Prostate gland (tissue), 2 donors: ENCODE results near the gene ZCCHC7.

Experiments
- POLR2AphosphoS5 ChIP-seq: sonication (generic); formaldehyde crosslinking; IDR thresholded peaks from one replicate; pipeline ENCODE4 v1.6.1; 2017; ENCODE audit warnings: antibody characterized with exemption
- TF ChIP-seq, protein P1 (sequence below), 4 experiments: fragments of 200-600 bp in 2 of 4; fragments of 450-650 bp in 2 of 4; sonication (generic) in 2 of 4; IDR thresholded peaks; 1 replicate in 3 of 4; 2 replicates in 1 of 4; pipeline ENCODE4 v1.5.1; 2016 to 2019; ENCODE audit warnings: antibody characterized with exemption in 4 of 4, mild to moderate bottlenecking in 2 of 4, moderate library complexity in 2 of 4

DNA sequence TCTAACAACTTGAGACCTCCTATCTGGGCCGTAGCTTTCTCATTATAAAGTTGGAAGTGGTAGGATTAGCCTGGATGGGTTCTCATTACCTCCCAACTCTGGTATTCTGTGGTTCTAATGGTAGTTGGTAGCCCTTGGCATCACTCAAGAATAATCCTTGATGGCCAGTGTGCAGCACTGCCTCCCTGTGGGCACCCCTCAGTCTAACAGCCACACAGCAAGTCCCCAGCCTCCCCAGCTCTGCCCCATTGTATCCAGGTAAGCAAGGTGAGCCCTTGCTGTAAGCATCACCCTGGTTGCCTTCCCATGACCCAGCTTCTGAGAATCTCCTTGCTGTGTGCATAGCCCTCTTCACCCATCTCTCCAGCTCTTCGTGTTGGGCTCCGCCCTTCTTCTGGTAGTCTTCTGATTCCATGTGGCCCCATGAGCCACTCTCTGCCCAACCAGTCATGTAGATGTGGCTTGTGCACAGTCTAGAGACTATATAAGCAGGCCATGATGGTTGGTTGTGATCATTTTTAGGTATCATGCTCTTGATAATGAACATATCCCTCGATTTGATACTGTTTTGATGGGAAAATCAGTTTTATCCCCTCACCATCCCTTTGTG lies 244.5 kb downstream of the ZCCHC7 start:
- TF ChIP-seq, protein P1, sequence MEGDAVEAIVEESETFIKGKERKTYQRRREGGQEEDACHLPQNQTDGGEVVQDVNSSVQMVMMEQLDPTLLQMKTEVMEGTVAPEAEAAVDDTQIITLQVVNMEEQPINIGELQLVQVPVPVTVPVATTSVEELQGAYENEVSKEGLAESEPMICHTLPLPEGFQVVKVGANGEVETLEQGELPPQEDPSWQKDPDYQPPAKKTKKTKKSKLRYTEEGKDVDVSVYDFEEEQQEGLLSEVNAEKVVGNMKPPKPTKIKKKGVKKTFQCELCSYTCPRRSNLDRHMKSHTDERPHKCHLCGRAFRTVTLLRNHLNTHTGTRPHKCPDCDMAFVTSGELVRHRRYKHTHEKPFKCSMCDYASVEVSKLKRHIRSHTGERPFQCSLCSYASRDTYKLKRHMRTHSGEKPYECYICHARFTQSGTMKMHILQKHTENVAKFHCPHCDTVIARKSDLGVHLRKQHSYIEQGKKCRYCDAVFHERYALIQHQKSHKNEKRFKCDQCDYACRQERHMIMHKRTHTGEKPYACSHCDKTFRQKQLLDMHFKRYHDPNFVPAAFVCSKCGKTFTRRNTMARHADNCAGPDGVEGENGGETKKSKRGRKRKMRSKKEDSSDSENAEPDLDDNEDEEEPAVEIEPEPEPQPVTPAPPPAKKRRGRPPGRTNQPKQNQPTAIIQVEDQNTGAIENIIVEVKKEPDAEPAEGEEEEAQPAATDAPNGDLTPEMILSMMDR (IDR thresholded peaks at IDR 0.05), result no peak
- TF ChIP-seq POLR2AphosphoS5, result no peak
